Pancreas (tissue), 10 donors: Measurements from ENCODE around the gene OR5K4. TPM values are rescaled to one million over a fixed set of nuclear protein-coding genes. Genes with fewer than 3 reads are reported as not detected.

ENCODE experiments used
- ATAC-seq, 4 donors: fragments of 200-7000 bp; cut with Tn5 transposase; one replicate each; pipeline versions ENCODE4 v1.8.0 to v1.9.1; 2020; ENCODE audit warnings: mild to moderate bottlenecking in 4 of 4, moderate library complexity in 4 of 4
- DNase-seq, 6 donors: peaks; one replicate each; pipeline ENCODE4 v3.0.0-alpha.2; 2020
- FAIRE-seq: peaks from 2 replicates; lab custom pipeline; 2012; peaks lifted over from hg19 to GRCh38; lab: Jason Lieb, UNC
- H3K27ac ChIP-seq, 4 donors: fragments of 200-600 bp; sonication (generic); 1 replicate in 3 of 4; 2 replicates in 1 of 4; pipeline versions ENCODE4 v1.5.0 to v1.8.0; 2020
- H3K27me3 ChIP-seq, 4 donors: fragments of 200-600 bp; one replicate each; pipeline ENCODE4 v1.8.0; 2021
- H3K36me3 ChIP-seq, 3 donors: fragments of 200-600 bp; sonication (generic) in 1 of 3; one replicate each; pipeline versions ENCODE4 v1.5.0 to v1.8.0; 2020 to 2021
- H3K4me1 ChIP-seq, 3 donors: fragments of 200-600 bp; one replicate each; pipeline ENCODE4 v1.8.0; 2021
- H3K4me3 ChIP-seq, 4 donors: fragments of 200-600 bp; sonication (generic) in 2 of 4; one replicate each; pipeline versions ENCODE4 v1.5.0 to v1.8.0; 2020 to 2021
- H3K9me3 ChIP-seq, 4 donors: fragments of 200-600 bp; one replicate each; pipeline ENCODE4 v1.8.0; 2021
- WGBS, 2 donors: extraction: QIAGEN DNeasy Blood & Tissue Kit; methylation state at CpG; one replicate each; pipeline ENCODE4 v1.1.7; 2013; 5-methylcytosine and 5-hydroxymethylcytosine counted together
- intact Hi-C, 3 donors: fragments of 100-400 bp; cut with DNase I; formaldehyde crosslinking; loops; one replicate each; pipeline versions ENCODE4 v1.11.1 to v1.14.2; 2022
- polyA plus RNA-seq, 2 donors: library from polyadenylated mRNA; stranded (reverse); fragments of 200-250 nt; gene quantifications; one replicate each; pipeline ENCODE4 v1.2.3, GENCODE V29; 2013
- total RNA-seq, 6 donors: library from RNA; stranded (reverse); fragmentation: NEBNext Ultra II Directional in 4 of 6; extraction: Animal tissue kit (Norgen Biotek cat#: 25700) in 4 of 6; gene quantifications; one replicate each; pipeline versions ENCODE4 v1.2.1 to v1.2.4, GENCODE V29; 2021 to 2023
- TF ChIP-seq, protein P1 (sequence below), 4 donors: fragments of 200-600 bp; sonication (generic) in 3 of 4; IDR thresholded peaks; one replicate each; pipeline versions ENCODE4 v1.5.0 to v1.8.0; 2021; ENCODE audit warnings: antibody characterized with exemption in 4 of 4
- donor health status: healthy with polysubstance abuse.
- donor health status: DM: no; HTN: no; CAD: no; lungs with moderate emphysema.
- donor health status: DM: no; HTN: no; CAD: no.
- donor health status: control.
- donor health status: control.
- donor health status: Bipolar disorder and iron deficiency.
- donor health status: DM: yes; HTN: yes; CAD: no.
- donor health status: DM: no; HTN: no; CAD: no.
- donor health status: DM: no; HTN: no; CAD: no.
- donor health status: DM: yes; HTN: yes; CAD: no.

Gene OR5K4
- total and polyA plus RNA-seq, 8 donors, result not detected

DNA sequence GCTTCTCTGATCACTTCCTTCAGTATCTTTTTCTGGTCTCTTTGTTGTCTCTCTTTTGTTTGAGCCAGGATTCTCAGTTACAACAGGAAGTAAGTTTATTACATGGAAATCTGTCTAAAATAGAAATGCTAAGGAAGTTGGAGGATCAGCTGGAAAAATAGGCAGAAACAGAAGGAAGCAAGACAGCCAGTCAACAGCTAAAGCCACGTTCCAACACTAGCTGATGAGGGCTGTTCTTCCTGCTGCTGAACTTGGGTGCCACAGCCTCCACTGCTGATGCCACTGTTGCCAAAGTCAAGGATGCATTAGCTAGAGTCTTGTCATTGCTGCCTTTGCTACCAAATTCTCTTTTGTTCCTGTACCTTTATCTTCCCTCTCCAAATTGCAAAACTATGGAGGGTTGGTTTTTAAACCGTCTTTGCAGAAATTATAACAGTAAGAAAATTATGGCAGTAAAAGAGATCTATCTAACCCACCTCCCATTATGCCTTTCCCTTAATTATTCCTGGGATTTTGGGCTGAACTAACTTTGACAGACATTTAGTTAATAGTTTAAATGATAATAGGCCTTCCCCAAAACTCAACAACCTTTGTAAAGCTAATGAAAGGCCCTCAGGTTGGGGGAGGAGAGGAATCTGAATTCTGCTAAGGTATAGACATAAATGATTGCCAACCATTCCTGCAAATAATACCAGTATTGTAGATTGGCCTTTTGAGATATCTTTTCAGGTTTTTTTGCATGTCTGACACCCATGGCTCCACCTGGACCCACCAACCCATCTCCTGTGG is 27.4 kb upstream of the OR5K4 start:
- H3K27ac ChIP-seq, result no peak overlapping the region
- H3K4me3 ChIP-seq, result no peak overlapping the region
- intact Hi-C loops, result loop anchor here in 1 of 3 donors (5.0 kb wide), 1 partner anchor 284 kb away; no protein-coding TSS in a partner anchor
- 61 to 68% methylated on average over 2 of the region's 2 CpGs for WGBS, 2 donors
- ATAC-seq, result no peak
- no peaks in the 10 kb centered on the region for H3K4me1 ChIP-seq
- peaks cover 0 to 6% (median 3%) of the 10 kb centered on the region in 4 donors for H3K27me3 ChIP-seq
- H3K9me3 ChIP-seq, result no peaks in the 10 kb centered on the region
- DNase-seq, result no peak
- H3K36me3 ChIP-seq, result no peaks in the 10 kb centered on the region
- TF ChIP-seq, protein P1, sequence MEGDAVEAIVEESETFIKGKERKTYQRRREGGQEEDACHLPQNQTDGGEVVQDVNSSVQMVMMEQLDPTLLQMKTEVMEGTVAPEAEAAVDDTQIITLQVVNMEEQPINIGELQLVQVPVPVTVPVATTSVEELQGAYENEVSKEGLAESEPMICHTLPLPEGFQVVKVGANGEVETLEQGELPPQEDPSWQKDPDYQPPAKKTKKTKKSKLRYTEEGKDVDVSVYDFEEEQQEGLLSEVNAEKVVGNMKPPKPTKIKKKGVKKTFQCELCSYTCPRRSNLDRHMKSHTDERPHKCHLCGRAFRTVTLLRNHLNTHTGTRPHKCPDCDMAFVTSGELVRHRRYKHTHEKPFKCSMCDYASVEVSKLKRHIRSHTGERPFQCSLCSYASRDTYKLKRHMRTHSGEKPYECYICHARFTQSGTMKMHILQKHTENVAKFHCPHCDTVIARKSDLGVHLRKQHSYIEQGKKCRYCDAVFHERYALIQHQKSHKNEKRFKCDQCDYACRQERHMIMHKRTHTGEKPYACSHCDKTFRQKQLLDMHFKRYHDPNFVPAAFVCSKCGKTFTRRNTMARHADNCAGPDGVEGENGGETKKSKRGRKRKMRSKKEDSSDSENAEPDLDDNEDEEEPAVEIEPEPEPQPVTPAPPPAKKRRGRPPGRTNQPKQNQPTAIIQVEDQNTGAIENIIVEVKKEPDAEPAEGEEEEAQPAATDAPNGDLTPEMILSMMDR (IDR thresholded peaks at IDR 0.05), result no peak
- FAIRE-seq, result no peak

DNA sequence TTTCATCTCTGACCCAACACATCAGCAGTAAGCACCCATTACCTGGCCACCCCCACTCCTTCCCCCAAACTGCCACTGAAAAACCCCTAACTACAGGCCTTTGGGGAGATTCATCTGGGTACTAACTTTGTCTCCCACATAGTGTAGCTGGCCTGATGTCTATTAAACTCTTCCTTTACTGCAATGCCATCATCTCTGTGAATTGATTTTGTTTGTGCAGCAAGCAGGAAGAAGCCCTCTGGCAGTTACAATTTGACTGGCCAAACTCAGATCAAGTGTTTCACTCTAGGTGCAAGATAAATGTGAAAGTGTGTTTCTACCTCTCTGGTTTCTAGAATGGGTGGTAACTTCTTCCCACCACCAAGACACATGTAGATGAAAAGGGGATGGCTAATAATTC is 26.7 kb upstream of the OR5K4 start:
- DNase-seq, result no peak
- intact Hi-C loops, result loop anchor here in 1 of 3 donors (5.0 kb wide), 1 partner anchor 285 kb away; no protein-coding TSS in a partner anchor
- ATAC-seq, result no peak
- no peak overlapping the region for H3K4me3 ChIP-seq
- H3K36me3 ChIP-seq, result no peaks in the 10 kb centered on the region
- TF ChIP-seq, protein P1 (IDR thresholded peaks at IDR 0.05), result no peak
- no peaks in the 10 kb centered on the region for H3K4me1 ChIP-seq
- no peak for FAIRE-seq
- no peak overlapping the region for H3K27ac ChIP-seq
- no peaks in the 10 kb centered on the region for H3K9me3 ChIP-seq
- H3K27me3 ChIP-seq, result peaks cover 0 to 6% (median 3%) of the 10 kb centered on the region in 4 donors

DNA sequence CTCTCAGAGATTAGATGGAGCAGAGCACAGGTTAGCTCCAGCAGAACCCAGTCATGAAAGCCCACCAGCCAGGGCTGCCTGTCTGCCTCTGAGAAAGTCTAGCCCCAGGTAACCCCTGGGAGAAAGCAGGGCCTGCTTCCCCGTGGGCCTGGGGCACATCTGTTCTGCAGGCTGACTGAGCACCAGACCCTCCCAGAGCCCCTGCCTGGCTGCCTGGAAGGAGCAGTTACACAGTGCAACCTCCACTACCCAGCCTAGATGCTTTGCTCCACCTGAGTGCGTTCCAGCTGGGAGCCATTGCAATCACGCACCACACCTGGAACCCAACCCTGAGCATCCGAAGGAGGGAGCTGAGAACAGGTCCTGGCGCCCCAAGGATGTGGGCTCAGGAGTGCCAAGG is 24.7 kb upstream of the OR5K4 start:
- DNase-seq, result peak in 1 of 6 donors; percentile 54
- H3K4me1 ChIP-seq, result no peaks in the 10 kb centered on the region
- 50 to 56% methylated on average over 5 of the region's 5 CpGs for WGBS, 2 donors
- no peak overlapping the region for H3K27ac ChIP-seq
- no peaks in the 10 kb centered on the region for H3K36me3 ChIP-seq
- H3K9me3 ChIP-seq, result no peaks in the 10 kb centered on the region
- no peak for ATAC-seq
- FAIRE-seq, result no peak
- no peak overlapping the region for H3K4me3 ChIP-seq
- H3K27me3 ChIP-seq, result peaks cover 0 to 6% (median 3%) of the 10 kb centered on the region in 4 donors
- TF ChIP-seq, protein P1 (IDR thresholded peaks at IDR 0.05), result no peak
- intact Hi-C loops, result loop anchor here in 1 of 3 donors (5.0 kb wide), 1 partner anchor 287 kb away; no protein-coding TSS in a partner anchor

DNA sequence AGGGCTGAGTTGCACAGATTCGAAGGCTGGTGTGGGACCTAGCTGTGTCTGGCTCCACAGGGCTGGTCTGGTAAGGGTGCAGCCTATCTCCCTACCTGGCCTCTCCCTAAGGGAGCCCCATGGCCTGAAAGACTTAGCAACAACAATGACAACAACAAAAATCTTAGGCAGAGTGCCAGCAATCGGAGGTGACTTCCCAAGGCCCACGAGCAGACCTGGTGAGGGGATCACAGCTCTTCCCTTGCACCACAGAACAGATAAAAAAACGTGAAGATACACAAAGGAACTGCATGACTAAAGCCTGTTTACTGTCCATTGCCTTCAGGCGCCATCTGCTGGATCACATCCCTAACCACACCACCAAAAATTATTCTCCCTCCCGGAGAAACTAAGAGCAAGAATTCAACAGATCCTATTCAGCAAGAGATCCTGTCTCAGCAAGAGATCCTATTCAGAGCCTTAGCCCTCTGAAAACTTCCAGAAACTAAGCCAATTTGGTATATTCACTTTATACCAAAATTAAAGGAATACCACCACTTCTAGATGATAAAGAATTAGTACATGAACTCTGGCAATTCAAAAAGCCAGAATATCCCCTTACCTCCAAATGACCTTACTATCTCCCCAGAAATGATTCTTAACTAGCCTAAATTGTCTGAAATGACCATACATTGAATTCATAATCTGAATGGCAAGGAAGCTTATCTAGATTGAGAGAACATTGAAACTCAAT is 24.1 kb upstream of the OR5K4 start:
- TF ChIP-seq, protein P1 (IDR thresholded peaks at IDR 0.05), result peak; percentile 8 to 50 (median 39)
- Histone ChIP-seq H3K27ac (no peak overlapping the region), H3K4me1 (no peaks in the 10 kb centered on the region), H3K36me3 (no peaks in the 10 kb centered on the region), H3K27me3 (peaks cover 0 to 6% (median 3%) of the 10 kb centered on the region in 4 donors), H3K9me3 (no peaks in the 10 kb centered on the region), H3K4me3 (no peak overlapping the region)
- intact Hi-C loops, result loop anchor here in 2 of 3 donors (5.0 kb wide), 2 partner anchors 287 to 292 kb away; partner anchors contain the start of gene GABRR3 (in 1 of the 2)
- ATAC-seq (peak; percentile 49 to 85 (median 80)), FAIRE-seq (no peak), DNase-seq (peak in 1 of 6 donors; percentile 45)
- 3 to 6% methylated on average over 6 of the region's 6 CpGs for WGBS, 2 donors
